HG03060 (cell line): Measurements from ENCODE around the gene BCL11B.

ENCODE experiments used
- ATAC-seq: cut with Tn5 transposase; IDR thresholded peaks from one replicate; pipeline ENCODE4 v1.9.1; 2021; ENCODE audit warnings: low read depth, moderate number of reproducible peaks; ENCODE audit not compliant: unreplicated experiment

Gene BCL11B

GRCh38 chr14:99125616-99126431, 146.2 kb downstream of the BCL11B start:
- no peak for ATAC-seq

GRCh38 chr14:99125113-99125512, 146.9 kb downstream of the BCL11B start:
- no peak for ATAC-seq

- no peak for ATAC-seq
These were observed 147.4 kb downstream of the BCL11B start for GRCh38 chr14:99124482-99125105.

GRCh38 chr14:99123208-99123870, 148.7 kb downstream of the BCL11B start:
- no peak for ATAC-seq

- no peak for ATAC-seq
These were observed 149.4 kb downstream of the BCL11B start for GRCh38 chr14:99122521-99123125.

- ATAC-seq = no peak
These were observed 150.6 kb downstream of the BCL11B start for GRCh38 chr14:99121319-99121875.

- ATAC-seq = no peak
These were observed 151.3 kb downstream of the BCL11B start for GRCh38 chr14:99120526-99121318.

- no peak for ATAC-seq
These were observed 152.2 kb downstream of the BCL11B start for GRCh38 chr14:99119554-99120525.
